Muscle of back (tissue), 13 donors: Measurements from ENCODE around the gene DDX27. TPM values are rescaled to one million over a fixed set of nuclear protein-coding genes. Genes with fewer than 3 reads are reported as not detected.
"Not testable (repeated sequence)": the region's sequence is repeated elsewhere in the genome, so short reads cannot be mapped to it uniquely, and the experiment has no call there.

ENCODE experiments used
- DNase-seq, 3 donors: peaks; one replicate each; pipeline versions ENCODE4 v3.0.0 to v3.0.0-alpha.2; 2013
- long read RNA-seq, 9 donors: transcript quantifications; one replicate each; lab custom pipeline, GENCODE V29; 2026
- polyA plus RNA-seq, 10 donors: library from polyadenylated mRNA; unstranded; fragments of 120-200 nt; gene quantifications; one replicate each; pipeline ENCODE4 v1.2.1, GENCODE V29; 2013; ENCODE audit not compliant: insufficient read length in 10 of 10

DDX27 gene, protein sequence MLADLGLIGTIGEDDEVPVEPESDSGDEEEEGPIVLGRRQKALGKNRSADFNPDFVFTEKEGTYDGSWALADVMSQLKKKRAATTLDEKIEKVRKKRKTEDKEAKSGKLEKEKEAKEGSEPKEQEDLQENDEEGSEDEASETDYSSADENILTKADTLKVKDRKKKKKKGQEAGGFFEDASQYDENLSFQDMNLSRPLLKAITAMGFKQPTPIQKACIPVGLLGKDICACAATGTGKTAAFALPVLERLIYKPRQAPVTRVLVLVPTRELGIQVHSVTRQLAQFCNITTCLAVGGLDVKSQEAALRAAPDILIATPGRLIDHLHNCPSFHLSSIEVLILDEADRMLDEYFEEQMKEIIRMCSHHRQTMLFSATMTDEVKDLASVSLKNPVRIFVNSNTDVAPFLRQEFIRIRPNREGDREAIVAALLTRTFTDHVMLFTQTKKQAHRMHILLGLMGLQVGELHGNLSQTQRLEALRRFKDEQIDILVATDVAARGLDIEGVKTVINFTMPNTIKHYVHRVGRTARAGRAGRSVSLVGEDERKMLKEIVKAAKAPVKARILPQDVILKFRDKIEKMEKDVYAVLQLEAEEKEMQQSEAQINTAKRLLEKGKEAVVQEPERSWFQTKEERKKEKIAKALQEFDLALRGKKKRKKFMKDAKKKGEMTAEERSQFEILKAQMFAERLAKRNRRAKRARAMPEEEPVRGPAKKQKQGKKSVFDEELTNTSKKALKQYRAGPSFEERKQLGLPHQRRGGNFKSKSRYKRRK
- polyA plus RNA-seq = 10 to 100 TPM; 25.5 to 33.6 (median 28.0) TPM
- long read RNA-seq, donor 1, partial matches to known transcripts = 22 of 25 reads
- long read RNA-seq, donor 1, other reads (novel, unspliced or antisense) = 0 of 25 reads
- long read RNA-seq, donor 2 = 0 reads
- long read RNA-seq, donor 3 = 0 reads
- long read RNA-seq, donor 4, partial matches to known transcripts = 6 of 6 reads
- long read RNA-seq, donor 4, other reads (novel, unspliced or antisense) = 0 of 6 reads
- long read RNA-seq, donor 5, partial matches to known transcripts = 6 of 6 reads
- long read RNA-seq, donor 5, other reads (novel, unspliced or antisense) = 0 of 6 reads
- long read RNA-seq, donor 6, partial matches to known transcripts = 5 of 5 reads
- long read RNA-seq, donor 6, other reads (novel, unspliced or antisense) = 0 of 5 reads
- long read RNA-seq, donor 7, partial matches to known transcripts = 0 of 1 reads
- long read RNA-seq, donor 7, other reads (novel, unspliced or antisense) = 0 of 1 reads
- long read RNA-seq, donor 8, partial matches to known transcripts = 6 of 8 reads
- long read RNA-seq, donor 8, other reads (novel, unspliced or antisense) = 0 of 8 reads
- long read RNA-seq, donor 9 = 0 reads

GRCh38 chr20:49219091-49219923 is at the start of gene DDX27:
Gene DDX27, plus strand, starts transcription at chr20:49219416. Its CDS starts 33 bp downstream, at chr20:49219449.
- DNase-seq = peak; percentile 99 to 100 (median 99)

DNA sequence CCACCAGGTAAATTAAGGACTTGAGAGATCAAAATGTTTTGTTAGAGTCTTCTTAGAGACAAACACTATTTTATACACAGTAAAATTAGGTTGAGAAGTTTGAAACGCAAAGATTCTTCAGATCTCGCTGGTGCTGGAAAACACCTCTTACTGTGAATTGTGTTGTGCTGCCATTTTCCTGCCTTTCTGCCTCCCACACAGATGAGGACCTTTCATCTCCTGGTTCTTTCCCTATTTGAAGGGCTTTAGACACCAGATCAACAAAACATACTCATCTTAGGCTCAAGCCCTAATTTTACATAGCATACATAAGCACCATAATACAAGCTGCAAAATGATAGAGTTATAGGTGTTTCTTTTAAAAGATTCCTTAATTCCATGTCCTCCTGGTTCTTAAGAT is 49.7 kb upstream of the DDX27 start:
- DNase-seq = no peak

DNA sequence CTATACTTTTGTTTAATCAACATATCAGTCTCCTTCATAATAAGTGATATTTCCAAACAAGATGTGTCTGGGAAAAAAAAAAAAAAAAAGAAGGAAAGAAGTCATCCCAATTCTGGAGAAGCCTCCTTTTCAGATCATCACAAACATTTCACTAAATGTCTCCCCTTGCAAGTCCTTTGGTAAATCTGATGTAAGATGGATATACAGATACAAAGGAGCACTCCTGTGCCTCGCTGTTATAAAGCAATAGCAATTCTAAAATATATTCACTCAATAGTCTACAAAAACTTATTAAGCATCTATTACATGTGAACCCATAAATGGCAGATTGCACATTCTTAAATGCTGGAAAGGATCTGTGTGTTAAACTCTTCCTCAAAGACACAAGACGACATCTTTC is 48.5 kb upstream of the DDX27 start:
- DNase-seq = no peak

GRCh38 chr20:49171909-49172308 is 47.3 kb upstream of the DDX27 start:
- DNase-seq = peak; percentile 9 to 24 (median 12)

DNA sequence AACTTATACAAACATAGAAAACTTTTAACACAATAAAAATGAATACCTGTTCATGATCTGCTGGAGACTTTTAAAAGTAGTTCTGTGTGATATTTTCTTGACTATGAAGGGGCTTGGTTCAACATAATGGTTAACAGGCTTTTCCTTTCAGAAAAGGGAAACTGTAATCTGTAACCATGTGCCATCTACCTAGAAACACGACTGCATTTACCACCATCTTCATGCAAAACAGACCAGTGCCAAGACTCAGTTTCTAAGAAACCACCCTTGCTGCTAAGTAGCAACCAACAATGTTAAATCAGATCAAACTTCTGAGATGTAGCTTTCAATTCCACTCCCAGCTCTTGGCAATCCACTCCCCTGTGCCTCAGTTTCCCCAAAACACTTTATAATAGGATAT is 46.8 kb upstream of the DDX27 start:
- DNase-seq = no peak

- DNase-seq = no peak
These were observed 45.0 kb upstream of the DDX27 start for GRCh38 chr20:49174183-49174582.

GRCh38 chr20:49179368-49180277 is 39.6 kb upstream of the DDX27 start:
- no peak for DNase-seq

DNA sequence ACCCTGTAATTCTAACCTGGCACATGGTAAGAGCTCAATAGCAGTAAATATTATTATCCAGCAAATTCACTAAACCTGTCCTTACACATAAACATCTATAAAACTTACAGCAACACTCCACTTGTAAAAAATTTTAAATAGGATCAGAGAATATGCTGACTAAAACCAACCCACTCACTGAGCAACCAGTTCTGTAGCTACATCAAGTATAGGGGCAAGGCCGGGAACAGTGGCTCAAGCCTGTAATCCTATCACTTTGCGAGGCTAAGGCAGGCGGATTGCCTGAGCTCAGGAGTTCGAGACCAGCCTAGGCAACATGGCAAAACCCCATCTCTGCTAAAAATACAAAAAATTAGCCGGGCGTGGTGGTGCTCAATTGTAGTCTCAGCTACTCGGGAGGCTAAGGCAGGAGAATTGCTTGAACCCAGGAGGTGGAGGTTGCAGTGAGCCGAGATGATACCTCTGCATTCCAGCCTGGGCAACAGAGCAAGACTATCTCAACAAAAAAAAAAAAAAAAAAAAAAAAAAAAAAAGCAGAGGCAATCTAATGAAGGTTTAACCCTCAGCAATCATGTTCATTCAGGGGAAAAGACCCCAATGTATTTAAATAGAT is 37.8 kb upstream of the DDX27 start:
- DNase-seq = no peak

GRCh38 chr20:49183444-49183843 is 35.8 kb upstream of the DDX27 start:
- DNase-seq = no peak

- DNase-seq = not testable (repeated sequence)
These were observed 35.1 kb upstream of the DDX27 start for GRCh38 chr20:49184084-49184501.

DNA sequence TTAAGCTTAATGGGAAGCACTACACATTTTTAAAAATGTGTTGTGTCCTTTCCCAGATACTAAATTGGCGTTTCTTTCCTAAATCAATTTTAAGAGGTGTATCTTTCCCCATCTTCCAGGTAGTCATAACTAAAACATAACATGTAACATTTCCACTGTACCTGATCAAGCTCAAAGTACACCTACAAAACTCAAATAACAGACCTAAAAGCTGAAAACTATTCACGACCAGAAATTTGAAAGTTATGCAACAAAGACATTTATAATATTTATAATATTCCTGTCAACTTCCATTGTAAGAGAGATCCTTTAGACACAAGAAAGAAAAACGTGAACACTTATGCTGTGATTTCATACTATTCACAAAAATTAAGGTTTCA is 34.5 kb upstream of the DDX27 start:
- DNase-seq = no peak

DNA sequence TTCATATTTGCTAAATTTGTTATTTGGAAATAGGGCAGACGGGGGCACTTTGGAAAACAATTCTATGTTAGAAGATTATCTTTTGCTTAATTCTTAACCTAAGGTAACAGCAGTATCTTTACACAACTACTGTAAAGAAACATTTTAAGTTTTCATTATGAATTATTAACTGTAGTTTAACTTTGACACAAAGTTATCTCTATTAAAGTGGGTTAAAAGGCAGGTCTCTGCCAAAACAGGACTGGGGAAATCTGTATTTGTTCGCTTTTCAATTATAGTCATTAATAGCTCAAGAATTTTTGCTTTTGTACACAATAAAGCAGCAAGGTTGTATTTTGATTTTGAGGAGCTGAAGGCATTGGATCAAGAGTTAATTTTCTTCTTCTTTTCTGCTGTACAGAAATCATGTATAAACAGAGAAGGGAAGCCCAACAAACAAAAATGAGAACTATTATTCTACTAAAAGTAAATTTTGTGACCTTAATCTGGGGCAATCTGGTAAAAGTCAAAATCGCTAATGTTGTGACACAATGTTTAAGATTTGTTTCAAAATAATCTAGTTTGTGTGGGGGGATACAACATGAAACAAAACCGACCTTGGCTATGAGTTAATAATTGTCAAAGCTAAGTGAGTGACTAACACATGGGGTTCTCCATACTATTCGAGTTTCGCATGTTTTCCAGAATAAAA is 34.0 kb upstream of the DDX27 start:
- DNase-seq = no peak

DNA sequence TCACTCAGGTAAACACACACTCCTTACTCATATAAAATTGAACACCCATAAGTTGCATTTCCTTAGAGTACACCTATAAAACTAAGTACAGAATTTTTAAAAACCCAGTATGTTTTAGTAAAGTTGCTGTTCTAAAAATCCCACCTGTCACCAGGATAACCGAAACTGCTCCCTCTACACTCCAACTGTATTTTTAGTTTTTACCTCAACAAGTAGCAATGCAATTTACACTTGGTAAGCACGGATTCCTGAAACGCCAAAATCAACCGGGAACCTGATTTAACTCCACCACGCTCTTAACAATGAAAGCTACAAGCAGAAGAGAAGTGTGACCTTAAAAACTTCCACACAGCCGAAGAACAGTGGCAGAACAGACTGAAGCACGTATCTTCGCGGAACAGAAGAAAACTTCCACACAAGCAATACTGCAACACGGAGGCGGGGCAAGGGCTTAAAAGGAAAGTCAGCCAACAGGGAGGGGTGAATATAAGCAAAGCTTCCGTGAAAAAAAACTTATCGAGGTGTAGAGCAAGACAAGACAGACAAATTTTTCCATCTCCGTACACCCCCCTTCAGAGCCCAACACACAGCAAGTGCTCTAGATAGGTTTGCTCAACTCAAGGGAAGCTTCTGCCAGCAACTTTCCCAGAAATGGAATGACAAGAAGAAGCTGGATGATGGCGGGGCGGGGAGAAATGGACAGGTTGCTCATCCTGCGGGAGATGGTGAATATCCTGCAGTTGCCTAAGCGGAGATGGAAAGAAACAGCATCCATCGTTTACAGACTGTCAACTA is 32.5 kb upstream of the DDX27 start:
- peak; percentile 45 to 85 (median 65) for DNase-seq

DNA sequence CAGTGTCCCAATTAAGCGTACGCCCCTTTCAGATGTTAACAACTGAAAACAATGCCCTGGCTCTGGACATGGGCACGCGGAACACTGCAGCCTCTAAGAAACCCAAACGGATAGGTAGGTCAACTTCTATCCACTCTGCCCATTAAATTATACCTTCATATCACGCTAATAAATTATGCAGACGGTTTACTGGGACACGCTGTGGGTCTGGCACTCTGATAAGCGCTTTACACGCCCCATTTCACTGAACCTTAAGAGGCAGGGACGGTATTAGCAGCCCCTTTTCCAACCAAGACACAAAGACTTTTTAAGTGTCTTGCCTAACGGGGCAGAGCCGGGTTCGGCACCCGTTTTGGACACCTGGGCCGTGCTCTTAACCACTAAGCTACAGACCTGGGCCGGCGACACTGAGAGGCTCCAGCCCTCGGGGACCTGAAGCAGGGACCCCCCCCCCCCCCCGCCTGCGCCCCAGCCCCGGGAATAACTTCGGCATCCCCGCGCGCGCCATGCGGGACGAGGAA is 31.8 kb upstream of the DDX27 start:
- DNase-seq = peak; percentile 1 to 43 (median 23)

DNA sequence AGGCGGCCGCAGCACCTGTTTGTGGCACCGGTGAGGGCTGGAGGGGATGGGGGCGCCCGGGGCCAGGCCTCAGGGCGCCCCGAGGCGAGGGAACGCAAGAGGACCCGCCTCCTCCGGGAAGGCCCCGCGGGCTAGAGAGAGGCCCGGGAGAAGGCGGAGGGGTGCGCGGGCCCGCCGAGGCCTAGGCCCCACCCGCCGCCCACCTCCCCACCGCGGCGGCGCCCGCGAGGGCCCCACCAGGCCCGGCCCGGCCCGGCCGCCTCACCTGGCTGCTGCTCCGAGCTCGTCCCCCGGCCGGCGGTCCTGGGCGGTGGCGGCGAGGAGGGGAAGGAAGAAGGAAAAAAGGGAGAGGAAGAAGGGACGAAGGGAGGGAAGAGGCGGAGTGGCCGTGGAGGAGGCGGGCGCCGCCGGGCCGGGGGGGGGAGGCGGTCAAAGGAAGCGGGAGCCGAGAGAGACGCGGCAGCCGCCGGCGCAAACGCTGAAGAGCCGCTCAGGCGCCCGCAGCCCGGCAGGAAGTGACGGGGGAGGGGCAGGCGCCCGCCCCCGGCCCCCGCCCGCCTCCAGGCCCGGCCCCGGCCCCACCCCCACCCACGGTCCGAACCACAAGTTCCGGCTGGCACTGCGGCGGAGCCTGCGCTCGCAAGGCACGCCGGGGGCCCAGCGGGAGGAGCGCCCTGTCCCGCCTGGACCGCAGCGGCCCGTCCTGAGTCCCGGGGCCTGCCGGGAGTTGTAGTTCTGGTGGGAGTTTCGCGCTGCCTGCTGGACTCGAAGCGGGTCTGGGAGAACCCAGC is 31.2 kb upstream of the DDX27 start, which contains the start of gene STAU1:
Gene STAU1, minus strand, starts transcription at position 484 of the 791 bp plus-strand sequence. CDS start 22,133 bp downstream, outside the sequence.
- peak; percentile 97 to 98 (median 97) for DNase-seq

GRCh38 chr20:49192944-49193518 is 26.2 kb upstream of the DDX27 start:
- not testable (repeated sequence) for DNase-seq
